Anterior cingulate cortex (tissue), 58 donors: Measurements from ENCODE around the gene LPXN.
A peak's percentile ranks its signal among the peaks of the same experiment; 100 is the strongest.

Experiments used
- DNase-seq, 58 donors: peaks; one replicate each; lab custom pipeline; 2025; lab: John Stamatoyannopoulos, UW

The LPXN gene

GRCh38 chr11:58525037-58525614, 50.5 kb downstream of the LPXN start:
- DNase-seq, result peak in 11 of 58 donors; percentile 4 to 61 (median 23)

GRCh38 chr11:58524232-58525036, 51.2 kb downstream of the LPXN start:
- peak in 41 of 58 donors; percentile 3 to 72 (median 32) for DNase-seq

- DNase-seq, result peak in 30 of 58 donors; percentile 3 to 71 (median 18)
Observed at GRCh38 chr11:58513747-58514367, 61.8 kb downstream of the LPXN start.

- no peak for DNase-seq
Observed at GRCh38 chr11:58511636-58512035, 64.0 kb downstream of the LPXN start.

GRCh38 chr11:58509748-58510147, 65.9 kb downstream of the LPXN start:
- DNase-seq, result no peak

DNA sequence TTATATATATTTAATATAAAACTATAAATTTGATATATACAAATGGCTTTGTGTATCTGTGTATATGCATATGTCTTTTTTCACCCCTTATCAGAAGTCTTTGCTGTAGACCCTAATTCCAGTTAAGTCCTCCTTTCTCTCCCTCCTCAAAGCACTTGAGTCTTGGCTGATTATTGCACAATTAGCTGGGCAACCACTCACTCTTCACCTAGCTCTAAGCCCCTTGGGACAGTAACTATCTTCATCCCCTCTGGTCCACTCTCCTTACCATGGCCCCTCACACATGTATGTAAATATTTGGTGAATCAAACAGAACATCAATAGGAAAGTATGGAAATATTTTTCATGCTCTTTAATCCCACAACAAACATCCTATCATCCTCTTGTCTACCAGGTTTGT, 66.8 kb downstream of the LPXN start:
- no peak for DNase-seq

DNA sequence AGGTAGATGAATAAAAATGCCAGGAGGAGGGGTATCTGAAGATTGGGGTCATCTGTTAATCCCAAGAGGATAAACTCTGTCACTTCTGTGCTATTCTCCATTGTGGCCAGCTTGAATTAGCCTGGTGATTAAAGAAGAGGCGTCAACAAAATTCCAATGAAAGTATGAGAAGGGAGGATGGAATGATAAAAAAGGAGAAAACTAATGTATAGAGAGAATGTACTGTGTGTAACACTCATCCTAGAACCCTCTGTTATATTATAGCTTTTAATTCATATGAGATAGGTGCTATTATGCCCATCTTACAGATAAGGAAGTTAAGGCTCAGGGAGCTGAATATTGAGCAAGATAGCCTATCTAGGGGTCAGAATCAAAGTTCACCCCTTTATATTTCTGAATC, 67.7 kb downstream of the LPXN start, which contains the start of gene OR5B21:
Gene OR5B21 (minus strand): TSS at position 101 of the 400 bp plus-strand sequence. CDS start 0 bp downstream, at position 101.
- no peak for DNase-seq

DNA sequence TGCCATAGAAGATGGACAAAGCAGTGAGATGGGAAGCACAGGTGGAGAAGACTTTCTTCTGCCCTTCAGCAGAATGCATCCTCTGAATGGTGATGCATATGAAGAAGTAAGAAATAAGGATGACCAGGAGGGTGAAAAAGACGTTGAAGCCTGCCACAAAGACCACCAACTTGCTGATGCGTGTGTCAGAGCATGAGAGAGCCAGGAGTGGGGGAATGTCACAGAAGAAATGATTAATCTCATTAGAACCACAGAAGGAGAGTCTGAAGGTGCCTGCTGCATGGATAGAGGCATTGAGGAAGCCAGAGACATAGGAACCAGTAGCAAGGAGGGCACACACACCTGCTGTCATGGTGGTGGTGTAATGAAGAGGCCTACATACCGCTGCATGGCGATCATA, 68.3 kb downstream of the LPXN start:
- DNase-seq, result no peak

- DNase-seq, result no peak
Observed at GRCh38 chr11:58506935-58507334, 68.7 kb downstream of the LPXN start.

GRCh38 chr11:58505849-58506248, 69.8 kb downstream of the LPXN start:
- no peak for DNase-seq

DNA sequence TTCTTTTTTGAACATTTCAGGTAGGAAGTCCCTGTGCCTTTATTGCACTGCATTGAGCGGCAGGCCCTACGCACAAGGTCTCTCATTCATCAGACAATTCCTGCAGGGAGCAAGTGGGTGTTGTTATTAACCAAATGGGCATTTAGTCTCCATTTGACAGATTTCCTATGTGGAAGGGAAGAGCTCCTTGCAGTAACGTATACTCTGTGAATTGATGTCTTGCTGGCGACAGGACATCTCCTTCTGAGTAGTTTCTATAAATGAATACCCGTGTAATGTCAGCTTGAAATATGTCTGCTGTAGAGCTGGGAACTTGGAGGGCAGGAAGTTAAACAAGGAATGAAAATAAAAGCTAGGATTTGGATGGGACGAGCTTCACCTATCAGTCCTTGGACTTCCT, 71.4 kb downstream of the LPXN start:
- DNase-seq, result no peak

DNA sequence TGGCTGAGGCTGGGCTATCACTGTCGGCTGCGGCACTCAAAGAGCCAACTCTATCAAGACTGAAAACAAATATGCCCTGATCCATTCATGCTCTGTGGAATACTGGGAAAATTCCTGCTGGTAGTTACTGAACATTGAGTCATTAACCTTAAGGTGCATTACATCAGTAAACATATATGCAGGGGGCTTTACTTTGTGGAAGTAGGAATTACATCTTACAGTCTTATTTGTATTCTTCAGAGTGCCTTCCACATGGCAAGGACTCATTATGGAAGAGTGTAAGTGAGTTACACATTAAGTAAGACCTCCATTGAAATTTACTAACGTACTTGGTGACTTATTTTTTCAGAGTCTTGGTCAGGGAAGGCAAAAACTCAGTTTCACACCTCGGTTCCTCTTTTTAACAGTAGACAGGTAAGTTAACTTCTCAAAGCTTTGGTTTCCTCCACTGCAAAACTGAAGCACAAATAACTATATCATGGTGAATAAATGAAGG, 72.2 kb downstream of the LPXN start:
- DNase-seq, result no peak

DNA sequence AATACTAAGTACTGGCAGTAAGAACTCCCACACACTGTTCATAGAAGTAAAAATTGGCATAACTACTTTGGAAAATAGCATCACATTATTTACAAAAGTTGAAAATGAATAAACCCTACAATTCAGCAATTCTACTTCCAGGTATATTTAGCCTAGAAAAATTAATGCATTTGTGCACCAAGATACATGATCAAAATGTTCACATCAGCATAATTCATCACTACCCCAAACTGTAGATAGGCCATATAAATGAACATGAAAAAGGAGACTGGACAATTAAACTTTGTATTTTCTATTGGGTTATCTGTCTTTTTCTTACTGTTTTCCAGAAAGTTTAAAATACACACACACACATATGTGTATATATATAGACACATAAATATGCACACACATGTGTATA, 73.7 kb downstream of the LPXN start:
- no peak for DNase-seq

GRCh38 chr11:58498464-58498863, 77.2 kb downstream of the LPXN start:
- no peak for DNase-seq

DNA sequence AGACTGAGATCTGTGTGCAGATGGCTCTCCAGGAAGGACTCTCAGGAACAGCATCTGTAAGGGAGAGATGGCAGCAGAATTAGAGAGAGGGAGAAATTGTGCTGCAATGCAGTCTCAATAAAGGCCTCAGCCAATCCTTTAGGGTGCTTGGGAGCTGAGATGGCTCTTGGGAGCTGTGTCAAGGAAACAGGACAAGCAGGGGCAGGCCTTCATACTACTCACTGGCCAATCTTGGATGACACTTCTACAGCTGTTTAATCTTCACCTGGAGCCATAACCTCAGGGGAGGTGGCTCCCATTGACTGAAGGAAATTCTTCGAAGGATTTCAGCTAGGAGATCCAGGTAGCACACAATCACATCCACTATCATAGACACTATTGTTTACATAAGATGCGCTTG, 77.7 kb downstream of the LPXN start:
- no peak for DNase-seq

DNA sequence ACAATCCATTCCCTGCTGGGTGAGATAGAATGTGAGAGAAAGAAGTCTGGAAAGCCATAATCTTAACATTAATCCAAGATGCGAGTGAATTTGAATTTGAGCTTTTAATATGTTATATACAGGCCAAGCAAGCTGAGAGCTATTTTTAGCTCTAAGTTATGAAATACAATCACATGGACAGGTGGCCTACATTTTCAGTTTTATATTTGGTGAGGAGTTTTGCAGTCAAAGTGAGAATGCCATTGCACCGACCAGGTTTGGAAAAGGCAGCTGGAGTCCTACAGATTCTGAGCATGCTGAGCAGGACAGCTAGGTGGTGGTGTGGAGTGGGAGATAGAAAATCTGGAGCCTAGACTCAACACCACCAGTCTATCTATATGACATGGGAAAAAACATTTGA, 79.8 kb downstream of the LPXN start:
- peak in 17 of 58 donors; percentile 1 to 67 (median 3) for DNase-seq

- no peak for DNase-seq
Observed at GRCh38 chr11:58494101-58494500, 81.6 kb downstream of the LPXN start.

GRCh38 chr11:58493676-58494075, 82.0 kb downstream of the LPXN start:
- no peak for DNase-seq

GRCh38 chr11:58490827-58491226, 84.8 kb downstream of the LPXN start:
- no peak for DNase-seq

DNA sequence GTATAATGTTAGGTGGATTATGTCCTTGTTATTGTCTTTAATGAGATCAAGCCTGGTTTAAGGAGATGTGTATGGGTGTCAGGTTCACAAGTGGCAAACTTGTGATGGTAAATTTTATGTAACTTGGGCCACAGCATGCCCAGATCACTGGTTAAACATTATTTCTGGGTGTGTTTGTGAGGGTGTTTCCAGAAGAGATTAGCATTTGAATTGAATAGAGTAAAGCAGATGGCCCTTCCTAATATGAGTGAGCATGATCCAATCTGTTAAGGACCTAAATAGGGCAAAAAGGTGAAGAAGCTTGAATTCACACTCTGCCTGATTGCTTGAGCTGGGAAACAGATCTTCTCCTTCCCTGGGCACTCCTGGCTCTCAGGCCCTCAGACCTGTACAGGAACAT, 88.5 kb downstream of the LPXN start:
- DNase-seq, result no peak

GRCh38 chr11:58485961-58486360, 89.7 kb downstream of the LPXN start:
- no peak for DNase-seq
